NT2/D1 (cell line): ENCODE data around the gene MMS22L.

ENCODE experiments used
- SUZ12 ChIP-seq: IDR thresholded peaks from 2 replicates; pipeline ENCODE4 v1.6.1; 2011; ENCODE audit not compliant: insufficient read length, insufficient read depth; ENCODE audit errors: extremely low read depth
- YY1 ChIP-seq: IDR thresholded peaks from 2 replicates; pipeline ENCODE4 v1.6.1; 2011; ENCODE audit not compliant: insufficient read length, insufficient read depth

DNA sequence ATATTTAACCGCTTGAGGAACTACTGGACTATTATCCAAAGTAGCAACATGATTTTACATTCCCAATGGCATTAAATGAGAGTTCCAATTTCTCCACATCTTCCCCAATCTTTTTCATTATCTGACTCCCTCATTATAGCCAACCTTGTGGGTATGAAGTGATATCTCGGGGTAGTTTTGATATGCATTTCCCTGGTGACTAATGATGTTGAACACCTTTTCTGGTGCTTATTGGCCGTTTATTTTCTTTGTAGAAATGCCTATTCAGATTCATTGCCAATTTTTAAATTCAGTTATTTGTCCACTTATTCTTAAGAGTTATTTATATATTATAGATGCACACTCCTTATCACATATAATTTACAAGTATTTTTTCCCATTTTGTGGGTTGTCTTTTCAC lies 129.0 kb downstream of the MMS22L start:
- TF ChIP-seq SUZ12 (no peak), YY1 (no peak)
